GM18499 (cell line): ENCODE data around the gene FHL2.

Experiments used
- ATAC-seq: cut with Tn5 transposase; IDR thresholded peaks from one replicate; pipeline ENCODE4 v1.9.1; 2021; ENCODE audit warnings: moderate number of reproducible peaks; ENCODE audit not compliant: insufficient read depth, unreplicated experiment

Gene FHL2

DNA sequence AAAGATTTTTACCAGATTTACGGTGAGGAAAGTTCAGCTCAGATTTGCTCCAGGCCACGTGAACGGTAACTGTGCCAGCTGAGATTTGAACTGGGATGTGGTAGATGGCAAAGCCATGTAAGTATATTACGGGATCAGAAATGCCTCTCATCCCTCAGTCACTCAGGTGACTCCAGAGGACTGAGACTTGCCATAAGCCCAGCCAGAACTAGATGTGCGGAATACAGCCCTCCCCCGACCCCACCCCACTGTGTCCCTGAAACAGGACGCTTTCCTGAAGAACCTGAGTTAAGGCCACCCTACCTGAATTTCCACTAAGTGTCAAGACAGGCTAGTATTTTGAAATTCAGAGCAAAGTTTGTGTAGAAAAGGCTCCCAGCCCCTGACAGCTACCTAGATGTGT lies 1.3 kb upstream of the FHL2 start:
- ATAC-seq = no peak

DNA sequence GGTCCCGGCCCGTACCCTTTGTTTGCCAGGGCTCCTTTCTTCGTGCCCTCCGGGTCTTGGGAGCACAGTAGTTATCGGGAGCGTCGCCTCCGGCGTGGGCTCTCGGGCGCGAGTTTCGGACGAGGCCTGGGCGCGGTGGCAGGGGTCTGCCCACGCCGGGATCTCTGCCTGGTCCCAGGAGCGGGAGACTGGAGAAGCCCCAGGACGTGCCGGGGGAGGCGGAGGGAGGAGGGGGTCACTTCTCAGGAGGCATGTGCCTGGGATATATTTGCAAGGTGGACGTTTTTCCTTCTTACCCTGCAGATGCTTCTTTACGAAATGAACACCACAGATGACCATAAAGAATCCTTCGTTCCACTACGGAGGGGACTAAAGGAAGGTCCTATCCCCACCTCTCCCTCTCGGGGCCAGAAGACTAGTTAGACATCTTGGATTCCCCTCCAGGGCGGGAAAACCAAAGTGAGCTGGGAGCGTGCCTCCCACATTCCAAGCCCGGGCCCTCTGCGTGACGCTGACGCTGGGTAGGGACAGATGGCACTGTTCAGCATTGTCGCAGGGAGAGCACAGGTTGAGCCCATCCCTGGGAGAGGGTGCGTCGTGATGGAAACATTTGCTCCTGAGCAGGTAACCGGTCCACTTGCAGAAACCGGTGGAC lies 483 bp upstream of the FHL2 start:
- no peak for ATAC-seq

DNA sequence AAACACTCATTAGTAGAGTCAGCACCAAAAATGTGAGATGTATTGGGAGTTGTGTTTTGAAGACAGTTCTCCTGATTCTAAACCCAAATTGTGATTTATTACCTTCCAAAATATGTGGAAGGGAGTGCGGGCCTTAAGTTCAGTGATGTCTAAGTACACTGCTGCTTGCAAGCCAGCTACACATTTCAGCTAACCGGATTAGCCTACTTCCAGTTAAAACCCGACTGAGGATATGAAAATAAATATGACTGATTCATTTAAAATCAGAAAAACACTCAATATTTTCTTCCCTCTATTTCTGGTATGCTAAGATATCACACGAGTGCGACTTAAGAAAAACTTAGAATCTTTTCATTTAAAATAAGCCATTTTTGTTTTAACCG lies 907 bp downstream of the FHL2 start:
- no peak for ATAC-seq

DNA sequence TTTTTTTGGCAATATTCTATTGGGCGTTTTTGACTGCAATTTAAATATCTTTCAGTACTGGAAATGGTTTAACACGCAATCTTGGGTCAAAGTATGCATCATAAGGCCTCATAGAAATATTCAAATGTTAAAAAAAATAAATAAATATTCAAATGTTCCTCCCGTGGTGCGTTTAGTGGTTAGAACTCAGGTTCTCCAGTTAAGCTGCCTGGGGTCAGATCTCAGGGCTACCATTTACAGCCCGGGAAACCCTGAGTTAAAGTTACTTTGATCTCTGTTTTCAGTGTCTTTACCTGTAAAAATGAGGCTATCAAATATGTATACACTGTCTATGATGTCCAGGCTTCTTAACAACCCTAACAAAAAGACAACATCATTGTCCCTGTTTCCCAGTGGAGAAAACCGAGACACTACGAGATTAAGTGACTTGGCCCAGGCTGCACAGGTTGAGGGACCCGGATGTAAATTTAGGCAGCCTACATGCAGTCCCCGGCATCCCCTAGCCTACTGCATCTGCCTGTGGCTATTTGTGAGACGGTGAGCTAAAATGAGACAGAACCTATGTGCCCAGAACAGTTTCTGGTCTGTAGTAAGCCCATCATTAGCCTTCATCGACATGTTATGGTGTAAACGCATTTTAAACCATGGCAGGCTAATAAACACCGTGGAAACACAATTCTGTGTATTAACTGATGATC lies 1.7 kb downstream of the FHL2 start:
- no peak for ATAC-seq

DNA sequence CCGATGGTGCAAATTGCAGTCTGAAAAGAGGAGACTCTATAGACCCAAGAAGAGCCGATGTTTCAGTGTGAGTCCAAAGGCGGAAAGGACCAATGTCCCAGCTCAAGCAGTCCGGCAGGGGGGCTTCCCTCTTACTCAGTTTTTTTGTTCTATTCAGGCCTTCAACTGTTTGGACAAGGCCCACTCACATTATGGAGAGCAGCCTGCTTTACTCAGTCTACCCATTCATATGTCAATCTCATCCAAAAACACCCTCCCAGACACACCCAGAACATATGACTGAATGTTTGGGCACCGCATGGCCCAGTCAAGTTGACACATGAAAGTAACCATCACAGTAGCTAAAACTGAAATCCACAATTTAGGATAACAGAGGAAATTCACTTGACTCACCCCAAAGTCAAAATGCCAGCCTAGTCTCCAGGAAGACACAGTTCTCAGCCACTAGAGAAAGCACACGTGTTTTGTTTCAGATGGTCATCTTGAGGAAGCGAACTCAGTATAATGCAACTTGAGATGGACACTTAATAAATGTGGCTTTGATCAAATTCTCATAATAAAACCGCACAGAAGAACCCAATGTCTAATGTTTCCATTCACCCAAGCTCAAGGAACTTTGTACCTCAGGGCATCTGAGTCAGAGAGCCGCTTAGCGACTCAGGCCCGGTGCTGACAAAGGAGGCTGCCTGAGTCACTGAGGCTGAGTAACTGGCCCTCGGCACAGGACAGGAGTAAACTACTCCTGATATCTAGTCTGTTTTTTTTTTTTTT lies 2.4 kb downstream of the FHL2 start:
- no peak for ATAC-seq

DNA sequence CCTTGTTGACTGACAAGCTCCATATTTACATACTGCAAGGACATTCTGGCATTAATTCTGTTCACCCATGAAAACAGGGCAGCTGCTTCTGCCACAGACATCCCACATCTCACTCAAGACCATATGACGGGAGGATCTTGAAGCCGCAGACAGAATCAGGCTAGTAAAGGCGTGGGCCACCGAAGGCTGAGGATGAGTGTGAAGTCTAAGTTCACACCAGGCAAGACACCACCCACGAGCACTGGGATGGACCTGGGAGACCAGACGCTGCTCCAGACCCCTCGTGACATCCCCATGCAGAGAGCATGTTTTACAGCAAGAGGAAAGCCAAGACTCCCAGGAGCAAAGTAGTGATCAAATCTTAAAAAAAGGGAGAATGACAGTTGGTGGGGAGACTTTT lies 3.2 kb downstream of the FHL2 start:
- no peak for ATAC-seq

DNA sequence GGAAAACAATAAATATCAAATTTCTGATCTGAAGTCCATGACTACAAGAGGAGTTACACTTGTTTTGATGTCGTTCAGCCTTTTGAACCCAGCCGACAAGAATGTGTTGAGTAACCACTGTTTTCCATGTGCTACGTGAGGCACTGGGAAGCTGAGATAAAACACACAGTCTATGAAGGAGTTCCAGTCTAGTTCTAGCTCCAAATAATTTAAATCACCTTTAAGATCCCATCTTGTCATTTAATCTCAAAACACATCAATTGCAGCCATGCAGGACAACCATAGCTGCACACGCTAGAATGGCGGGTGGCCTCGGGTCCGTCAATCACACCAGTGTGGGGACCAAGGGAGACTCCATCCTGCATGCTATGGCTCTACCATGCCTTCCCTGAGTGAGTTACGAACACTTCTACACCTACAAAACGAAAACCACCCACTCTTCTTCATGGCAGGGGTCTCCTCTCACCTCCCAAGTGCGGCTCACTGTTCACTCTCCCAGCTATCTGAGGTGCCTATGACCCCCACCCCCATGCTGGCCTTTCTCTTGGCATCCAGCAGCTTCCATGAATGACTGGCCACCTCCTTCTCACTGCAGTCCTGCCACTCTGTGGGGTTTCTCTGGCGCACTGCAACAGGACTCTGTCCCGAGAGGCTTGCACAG lies 3.8 kb downstream of the FHL2 start:
- ATAC-seq = no peak

DNA sequence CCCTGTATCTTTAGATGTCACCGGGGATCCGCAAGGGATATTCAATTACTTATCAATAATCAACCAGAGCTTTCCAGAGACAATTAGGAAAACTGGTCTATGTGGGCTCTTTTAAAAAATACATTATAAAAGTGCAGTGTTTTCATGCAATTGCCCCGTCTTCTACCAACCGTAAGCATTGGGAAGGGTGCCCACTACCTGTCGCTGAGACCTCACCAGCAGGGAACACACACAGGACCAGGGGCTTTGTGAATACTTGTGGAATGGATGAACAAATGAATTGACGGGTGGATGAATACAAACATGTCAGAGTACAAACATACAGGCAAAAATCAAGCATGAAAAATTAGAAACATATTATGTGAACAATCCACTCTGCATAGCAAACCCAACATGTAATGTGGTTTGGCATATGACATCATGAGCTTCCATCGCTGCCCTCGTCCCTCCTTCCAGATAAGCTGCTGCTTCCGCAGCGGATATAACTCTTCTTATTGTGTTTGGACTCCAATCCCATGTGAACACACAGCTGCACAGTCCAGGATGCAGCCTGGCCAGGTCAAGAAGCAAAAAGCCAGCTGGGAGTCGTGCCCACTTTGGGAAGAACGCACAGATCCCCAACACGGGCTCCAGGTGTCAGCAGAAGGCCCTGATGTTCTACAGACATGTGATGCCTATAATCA lies 5.3 kb downstream of the FHL2 start:
- no peak for ATAC-seq

DNA sequence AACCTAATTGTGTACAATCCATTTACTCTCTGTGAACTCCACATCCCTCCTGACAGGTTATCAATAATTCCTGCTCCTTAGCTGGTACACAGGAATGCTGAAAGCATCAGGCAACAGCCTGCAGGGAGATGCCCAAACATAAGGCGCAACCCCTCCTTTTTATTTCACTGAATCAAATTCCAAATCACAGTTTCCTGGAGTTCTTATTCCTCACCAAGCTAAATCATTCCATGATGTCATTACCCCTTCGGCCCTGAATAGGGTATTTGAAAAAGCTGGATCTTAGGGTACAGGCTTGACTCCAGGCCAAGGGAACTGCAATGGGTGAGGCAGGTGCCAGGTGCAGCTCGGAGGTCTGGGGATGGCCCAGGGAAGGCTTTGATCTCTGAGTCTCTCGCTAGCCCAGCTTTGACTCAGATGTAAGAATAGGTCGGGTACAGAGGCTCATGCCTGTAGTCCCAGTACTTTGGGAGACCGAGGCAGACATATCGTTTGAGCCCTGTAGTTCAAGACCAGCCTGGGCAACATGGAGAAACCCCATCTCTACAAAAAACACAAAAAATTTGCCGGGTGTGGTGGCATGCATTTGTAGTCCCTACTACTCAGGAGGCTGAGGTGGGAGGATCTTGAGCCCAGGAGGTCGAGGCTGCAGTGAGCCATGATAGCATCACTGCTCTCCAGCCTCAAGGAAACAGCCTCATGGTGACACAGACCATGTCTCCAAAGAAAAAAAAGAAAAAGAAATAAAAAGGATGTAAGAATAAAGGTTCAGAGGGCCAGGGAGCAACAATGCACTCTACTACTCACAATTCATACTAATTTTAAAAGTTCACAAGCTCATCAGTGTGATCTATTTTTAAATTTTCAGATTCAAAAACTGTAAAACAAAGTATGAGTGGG lies 6.8 kb downstream of the FHL2 start:
- no peak for ATAC-seq

DNA sequence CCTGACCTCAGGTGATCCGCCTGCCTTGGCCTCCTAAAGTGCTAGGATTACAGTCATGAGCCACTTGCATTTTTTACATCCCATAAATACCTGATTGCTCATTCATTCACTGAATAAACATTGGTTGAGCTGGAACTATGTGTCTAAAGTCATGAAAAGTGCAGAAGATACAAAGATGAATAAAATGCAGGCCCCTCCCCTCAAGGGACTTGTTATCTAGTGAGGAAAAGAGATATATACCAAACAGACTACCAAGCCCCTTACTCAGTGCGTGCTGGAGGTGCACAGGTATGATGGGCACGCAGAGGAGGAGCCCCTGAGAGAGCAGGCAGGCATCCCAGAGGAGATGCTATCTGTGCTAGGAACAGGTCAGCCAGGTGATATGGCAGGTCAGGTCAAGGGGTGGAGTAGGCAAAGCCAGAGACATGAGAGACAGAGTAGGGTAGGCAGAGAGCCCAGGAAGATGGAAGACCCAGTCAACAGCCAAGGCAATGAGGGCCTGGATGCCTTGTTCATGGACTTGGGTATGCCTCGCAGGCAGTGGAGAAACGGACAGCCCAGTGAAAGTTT lies 7.7 kb downstream of the FHL2 start:
- no peak for ATAC-seq

DNA sequence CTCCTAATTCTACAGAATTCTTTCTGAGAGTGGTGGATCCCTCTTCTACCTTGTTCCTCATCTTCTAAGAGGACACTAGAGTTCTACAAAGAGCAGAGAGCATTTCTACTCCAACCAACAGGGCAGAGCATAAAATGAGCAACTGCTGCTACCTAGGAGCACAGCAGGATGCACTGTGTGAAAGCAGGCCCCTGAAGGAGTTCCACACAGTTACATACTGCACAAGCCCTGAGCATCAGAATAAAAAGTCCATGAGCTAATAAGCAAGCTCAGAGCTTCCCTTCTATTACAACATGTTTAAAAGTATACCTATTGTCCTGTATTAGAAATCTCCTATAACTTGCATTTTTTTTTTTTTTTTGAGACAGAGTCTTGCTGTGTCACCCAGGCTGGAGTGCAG lies 8.4 kb downstream of the FHL2 start:
- no peak for ATAC-seq

DNA sequence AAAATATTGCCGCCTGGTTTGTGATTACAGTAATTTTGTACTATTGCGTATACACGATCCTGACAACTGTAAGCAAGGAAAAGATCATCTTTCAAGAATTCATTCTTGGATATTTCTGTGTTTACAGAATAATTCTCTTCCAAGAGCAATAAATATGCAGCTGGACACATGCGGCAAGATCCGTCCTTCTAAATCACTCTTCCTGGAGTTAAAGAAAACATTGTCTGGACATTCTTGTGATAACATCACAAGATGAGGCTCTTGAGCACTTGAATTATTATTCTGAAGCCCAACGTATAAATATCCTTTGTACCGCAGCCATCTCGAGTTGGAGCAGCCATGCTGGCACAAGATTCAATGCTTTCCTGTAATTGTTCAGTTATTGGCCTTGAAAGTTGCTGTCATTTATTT lies 9.9 kb downstream of the FHL2 start:
- no peak for ATAC-seq

DNA sequence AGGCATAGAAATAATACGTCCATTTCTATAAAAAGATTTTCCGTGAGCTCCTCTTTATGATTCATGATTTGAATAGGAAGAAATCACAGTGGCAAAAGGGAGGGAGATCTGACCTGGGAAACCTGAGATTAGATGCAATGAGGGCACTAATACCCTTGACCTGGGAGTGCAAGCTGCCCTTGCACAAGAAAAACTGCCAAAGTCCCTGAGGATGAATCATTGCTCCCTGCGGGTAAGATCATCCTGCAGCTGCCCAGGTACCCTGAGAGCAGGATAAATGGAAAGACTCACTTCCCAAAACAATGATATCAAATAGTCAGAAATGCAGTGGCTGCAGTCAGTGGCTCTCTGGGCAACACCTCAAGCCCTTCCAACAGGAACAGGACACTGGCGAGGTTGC lies 11.6 kb downstream of the FHL2 start:
- no peak for ATAC-seq

DNA sequence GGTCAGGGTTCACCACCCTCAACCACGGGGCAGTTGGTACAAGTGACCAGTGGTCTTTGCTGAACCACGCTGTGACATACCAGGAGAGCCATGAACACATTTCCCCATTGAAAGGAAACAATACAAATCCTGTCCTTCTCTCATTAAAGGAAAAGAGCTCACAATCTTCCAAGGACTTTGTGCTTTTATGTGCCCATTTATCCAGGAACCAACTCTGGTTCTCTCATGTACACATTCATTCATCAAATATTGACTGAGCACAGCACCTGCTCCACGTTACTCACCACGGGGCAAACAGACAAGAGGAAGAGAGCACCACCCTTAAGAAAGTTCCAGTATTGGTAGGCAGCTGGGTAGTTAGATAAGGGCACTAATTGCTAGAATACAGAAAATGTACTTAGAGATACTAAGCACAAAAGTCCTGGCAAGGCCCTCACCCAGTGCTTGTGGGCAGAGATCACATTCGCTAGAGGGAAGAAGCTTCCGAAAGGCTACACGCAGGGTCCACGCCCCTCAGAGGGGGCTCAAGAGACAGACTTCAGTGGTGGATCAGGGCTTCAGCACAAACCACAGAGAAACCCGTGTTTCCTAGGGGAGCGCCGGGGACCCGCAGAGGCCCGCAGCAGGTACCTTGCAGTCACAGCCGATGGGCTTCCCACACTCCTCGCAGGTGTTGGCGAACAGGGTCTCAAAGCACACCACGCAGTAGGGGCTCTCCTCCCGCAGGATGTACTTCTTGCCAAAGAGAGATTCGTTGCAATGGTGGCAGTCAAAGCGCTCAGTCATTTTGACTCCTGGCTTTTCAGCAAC lies 12.9 kb downstream of the FHL2 start:
- ATAC-seq = no peak

DNA sequence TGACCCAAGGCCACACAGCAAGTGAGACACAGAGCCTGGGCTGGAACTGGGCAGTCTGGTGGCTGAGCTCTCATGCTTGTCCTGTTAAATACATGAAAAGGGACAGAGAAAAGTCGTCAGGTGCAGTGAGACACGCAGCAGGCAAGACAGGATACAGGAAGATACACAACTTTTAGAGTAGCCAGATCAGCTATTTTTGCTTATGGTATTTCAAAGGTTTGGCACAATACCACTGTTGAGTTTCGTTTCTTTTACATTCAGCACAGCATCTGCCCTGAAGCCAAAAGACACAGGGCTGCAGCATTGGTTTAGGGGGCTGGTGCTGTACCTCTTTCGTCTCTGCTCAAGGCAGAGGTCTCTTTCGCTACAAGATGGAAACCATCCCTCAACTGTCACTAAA lies 14.0 kb downstream of the FHL2 start:
- no peak for ATAC-seq

DNA sequence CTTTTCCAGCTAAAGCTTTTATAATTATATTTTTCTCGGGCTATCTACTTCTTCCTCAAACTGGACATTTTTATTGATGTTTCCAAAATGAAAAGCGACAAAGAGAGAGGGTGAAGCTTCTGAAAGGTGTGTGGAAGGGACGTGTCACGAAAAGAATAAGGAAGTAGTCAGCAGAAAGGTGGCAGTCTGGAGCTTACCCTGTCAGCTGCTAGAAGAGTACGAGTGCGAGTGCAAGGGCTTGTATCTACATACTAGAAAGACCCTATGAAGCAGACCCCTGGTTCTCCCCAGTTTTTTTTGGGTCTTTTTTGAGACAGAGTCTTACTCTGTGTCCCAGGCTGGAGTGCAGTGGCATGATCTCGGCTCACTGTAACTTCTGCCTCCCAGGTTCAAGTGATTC lies 14.6 kb downstream of the FHL2 start:
- ATAC-seq = no peak

DNA sequence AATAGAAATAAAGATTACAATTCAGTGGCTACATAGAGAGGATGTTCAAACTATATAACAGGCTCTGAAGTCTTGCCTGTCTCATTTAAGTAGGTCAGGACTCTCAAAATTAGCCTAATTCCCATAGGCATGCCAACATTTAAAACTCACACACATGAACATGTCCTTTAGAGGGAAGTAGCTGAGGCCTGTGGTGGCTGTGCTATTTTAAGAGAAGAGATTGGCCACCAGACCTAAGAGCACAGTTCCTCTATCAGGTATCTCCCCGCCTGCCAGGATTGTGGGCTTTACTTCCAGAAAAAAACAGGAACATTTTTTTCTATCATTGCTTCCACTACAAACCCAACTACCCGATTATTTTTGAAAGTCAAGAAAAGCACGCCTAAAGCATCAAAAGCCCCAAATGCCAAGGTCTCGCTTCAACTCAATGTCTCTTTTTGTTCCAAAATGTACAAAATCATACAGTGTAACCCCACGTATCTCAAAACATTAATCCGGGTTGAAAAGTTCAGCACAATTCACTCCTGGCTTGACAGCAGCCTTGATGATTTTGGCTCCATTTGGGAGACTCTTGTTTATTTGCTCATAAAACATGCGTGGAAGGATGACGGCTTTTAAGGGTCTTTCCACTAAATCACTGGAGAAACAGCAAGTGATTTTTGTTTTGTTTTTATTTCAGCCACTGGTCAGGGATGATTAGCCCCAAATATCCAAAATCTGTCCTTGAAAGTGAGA lies 15.3 kb downstream of the FHL2 start:
- ATAC-seq = no peak

DNA sequence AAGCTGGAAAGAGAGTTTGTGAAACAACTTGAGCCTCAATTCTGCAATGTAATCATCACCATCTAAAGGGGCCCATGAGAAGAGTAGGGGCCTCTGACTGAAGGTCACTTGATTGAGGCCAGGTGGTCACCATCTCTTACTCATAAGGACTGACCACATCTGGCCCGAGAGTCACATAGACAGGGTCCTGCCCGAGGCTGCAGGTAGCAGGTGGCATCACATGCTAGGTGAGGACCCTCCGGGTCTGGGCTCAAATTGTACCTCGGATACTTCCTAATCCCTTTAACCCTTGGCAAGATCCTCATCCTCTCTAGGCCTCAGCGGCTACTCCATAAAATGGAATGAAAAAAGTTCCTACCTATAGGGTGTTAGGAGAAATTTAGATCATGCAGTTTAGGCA lies 16.7 kb downstream of the FHL2 start:
- no peak for ATAC-seq
